Astrocyte (in vitro differentiated cells and primary cell): ENCODE measurements around the gene B3GNT4. TPM values are rescaled to one million over a fixed set of nuclear protein-coding genes. Genes with fewer than 3 reads are reported as not detected.

Experiments
- DNase-seq: peaks from one replicate; pipeline ENCODE4 v3.0.0-alpha.2; 2010; ENCODE audit warnings: low read depth
- FAIRE-seq: peaks from 2 replicates; lab custom pipeline; 2011; peaks lifted over from hg19 to GRCh38; lab: Jason Lieb, UNC
- H2AFZ ChIP-seq: 2 replicates; pipeline ENCODE4 v1.6.0; 2012; ENCODE audit warnings: low read depth, low read length, inconsistent platforms
- H3K27ac ChIP-seq: 2 replicates; pipeline ENCODE4 v1.5.1; 2011; ENCODE audit warnings: low read depth, low read length, inconsistent platforms
- H3K27me3 ChIP-seq: 2 replicates; pipeline ENCODE4 v1.6.0; 2011; ENCODE audit warnings: low read length, inconsistent platforms; ENCODE audit not compliant: insufficient read depth
- H3K36me3 ChIP-seq: 2 replicates; pipeline ENCODE4 v1.5.1; 2011; ENCODE audit warnings: low read length, inconsistent platforms; ENCODE audit not compliant: insufficient read depth
- H3K4me1 ChIP-seq: 2 replicates; pipeline ENCODE4 v1.5.1; 2011; ENCODE audit warnings: low read length, inconsistent platforms; ENCODE audit not compliant: insufficient read depth
- H3K4me2 ChIP-seq: 2 replicates; pipeline ENCODE4 v1.6.0; 2012; ENCODE audit warnings: low read length, inconsistent platforms
- H3K4me3 ChIP-seq: 2 replicates; pipeline ENCODE4 v1.5.1; 2011; ENCODE audit warnings: low read depth, mild to moderate bottlenecking, low read length, inconsistent platforms; ENCODE audit not compliant: insufficient read depth
- H3K79me2 ChIP-seq: 2 replicates; pipeline ENCODE4 v1.6.0; 2012; ENCODE audit warnings: mild to moderate bottlenecking, low read length, inconsistent platforms; ENCODE audit not compliant: insufficient read depth
- H3K9ac ChIP-seq: 2 replicates; pipeline ENCODE4 v1.6.0; 2012; ENCODE audit warnings: mild to moderate bottlenecking, low read length, inconsistent platforms
- H3K9me3 ChIP-seq: 2 replicates; pipeline ENCODE4 v1.5.1; 2012; ENCODE audit warnings: low read depth, mild to moderate bottlenecking, low read length, inconsistent platforms; ENCODE audit not compliant: insufficient read depth
- H4K20me1 ChIP-seq: 2 replicates; pipeline ENCODE4 v1.6.0; 2012; ENCODE audit warnings: low read length, inconsistent platforms; ENCODE audit not compliant: insufficient read depth
- H3K27ac Mint-ChIP-seq: one replicate; pipeline ENCODE4 v1.8.0; 2021; ENCODE audit warnings: mild to moderate bottlenecking, mixed read lengths; ENCODE audit not compliant: unreplicated experiment
- H3K27me3 Mint-ChIP-seq: one replicate; pipeline ENCODE4 v1.8.0; 2021; ENCODE audit warnings: low read depth, mixed read lengths; ENCODE audit not compliant: unreplicated experiment
- H3K36me3 Mint-ChIP-seq: one replicate; pipeline ENCODE4 v1.8.0; 2021; ENCODE audit warnings: low read depth, mixed read lengths; ENCODE audit not compliant: unreplicated experiment
- H3K4me1 Mint-ChIP-seq: one replicate; pipeline ENCODE4 v1.8.0; 2021; ENCODE audit warnings: low read depth, mixed read lengths; ENCODE audit not compliant: unreplicated experiment
- H3K4me3 Mint-ChIP-seq: one replicate; pipeline ENCODE4 v1.8.0; 2021; ENCODE audit warnings: mild to moderate bottlenecking, moderate library complexity, mixed read lengths; ENCODE audit not compliant: unreplicated experiment
- H3K9me3 Mint-ChIP-seq: one replicate; pipeline ENCODE4 v1.8.0; 2021; ENCODE audit warnings: mild to moderate bottlenecking, mixed read lengths; ENCODE audit not compliant: unreplicated experiment
- CTCF ChIP-seq: IDR thresholded peaks from 2 replicates; pipeline ENCODE4 v1.5.1; 2011; ENCODE audit warnings: low read depth, mild to moderate bottlenecking, inconsistent platforms, low read length, moderate library complexity; ENCODE audit not compliant: insufficient read depth
- EZH2 ChIP-seq: IDR thresholded peaks from 2 replicates; pipeline ENCODE4 v1.6.1; 2012; ENCODE audit warnings: mild to moderate bottlenecking, low read length, inconsistent platforms; ENCODE audit not compliant: insufficient read depth
- total RNA-seq: library from RNA; stranded (reverse); gene quantifications from 2 replicates; pipeline ENCODE4 v1.2.1, GENCODE V29; 2021

B3GNT4 gene
- total RNA-seq, 1 donor from 2014 or later, result 0.54 TPM

- peaks cover 14% of the 10 kb centered on the region for H3K4me1 ChIP-seq
- H3K4me3 Mint-ChIP-seq, result no peak overlapping the region
- H3K9me3 Mint-ChIP-seq, result no peaks in the 10 kb centered on the region
- H3K27me3 ChIP-seq, result no peaks in the 10 kb centered on the region
- H2AFZ ChIP-seq, result peak overlapping the region; percentile 72
- FAIRE-seq (no peak), DNase-seq (no peak)
- H3K9ac ChIP-seq, result no peak overlapping the region
- peaks cover 15% of the 10 kb centered on the region for H3K36me3 Mint-ChIP-seq
- peaks cover 26% of the 10 kb centered on the region for H3K4me1 Mint-ChIP-seq
- peak overlapping the region; percentile 76 for H3K4me2 ChIP-seq
- no peak overlapping the region for H3K27ac Mint-ChIP-seq
- no peaks in the 10 kb centered on the region for H3K27me3 Mint-ChIP-seq
- H3K79me2 ChIP-seq, result peaks cover 40% of the 10 kb centered on the region
- peaks cover 14% of the 10 kb centered on the region for H3K36me3 ChIP-seq
- TF ChIP-seq CTCF (no peak), EZH2 (no peak)
- no peaks in the 10 kb centered on the region for H3K9me3 ChIP-seq
- peak overlapping the region; percentile 48 for H3K4me3 ChIP-seq
- H3K27ac ChIP-seq, result no peak overlapping the region
- H4K20me1 ChIP-seq, result peaks cover 43% of the 10 kb centered on the region
These were observed 23.0 kb downstream of the B3GNT4 start for GRCh38 chr12:122226366-122227125.

DNA sequence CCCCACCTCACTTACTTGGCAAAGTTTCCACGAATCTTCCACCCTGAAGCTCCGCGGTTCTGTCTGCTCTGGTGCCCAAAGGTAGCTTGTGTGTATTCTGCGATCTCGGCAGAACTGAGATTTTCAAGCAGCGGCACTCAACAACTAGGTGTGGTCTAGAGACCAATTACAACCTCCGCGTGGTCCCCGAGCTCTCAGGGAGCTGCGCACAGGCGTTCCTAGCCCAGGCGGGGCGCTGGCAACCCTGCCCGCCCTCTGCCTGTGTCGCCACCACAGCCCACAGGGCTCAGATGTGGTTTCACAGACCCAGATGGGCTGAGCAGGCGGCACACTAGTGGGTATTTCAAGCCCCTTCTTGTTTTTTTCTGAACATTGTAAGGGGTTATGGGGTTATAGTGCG, 23.8 kb downstream of the B3GNT4 start:
- H3K27me3 ChIP-seq, result no peaks in the 10 kb centered on the region
- no peak overlapping the region for H2AFZ ChIP-seq
- peaks cover 15% of the 10 kb centered on the region for H3K36me3 ChIP-seq
- H3K4me1 ChIP-seq, result peaks cover 14% of the 10 kb centered on the region
- H3K27ac ChIP-seq, result no peak overlapping the region
- H3K27ac Mint-ChIP-seq, result no peak overlapping the region
- H3K4me3 Mint-ChIP-seq, result peak overlapping the region; percentile 27
- H3K9me3 Mint-ChIP-seq, result no peaks in the 10 kb centered on the region
- peaks cover 18% of the 10 kb centered on the region for H3K36me3 Mint-ChIP-seq
- no peak overlapping the region for H3K9ac ChIP-seq
- DNase-seq, result no peak
- TF ChIP-seq EZH2 (no peak), CTCF (no peak)
- H3K9me3 ChIP-seq, result no peaks in the 10 kb centered on the region
- H4K20me1 ChIP-seq, result peaks cover 37% of the 10 kb centered on the region
- H3K27me3 Mint-ChIP-seq, result no peaks in the 10 kb centered on the region
- peaks cover 32% of the 10 kb centered on the region for H3K79me2 ChIP-seq
- H3K4me1 Mint-ChIP-seq, result peaks cover 20% of the 10 kb centered on the region
- FAIRE-seq, result no peak
- H3K4me2 ChIP-seq, result no peak overlapping the region
- H3K4me3 ChIP-seq, result no peak overlapping the region

DNA sequence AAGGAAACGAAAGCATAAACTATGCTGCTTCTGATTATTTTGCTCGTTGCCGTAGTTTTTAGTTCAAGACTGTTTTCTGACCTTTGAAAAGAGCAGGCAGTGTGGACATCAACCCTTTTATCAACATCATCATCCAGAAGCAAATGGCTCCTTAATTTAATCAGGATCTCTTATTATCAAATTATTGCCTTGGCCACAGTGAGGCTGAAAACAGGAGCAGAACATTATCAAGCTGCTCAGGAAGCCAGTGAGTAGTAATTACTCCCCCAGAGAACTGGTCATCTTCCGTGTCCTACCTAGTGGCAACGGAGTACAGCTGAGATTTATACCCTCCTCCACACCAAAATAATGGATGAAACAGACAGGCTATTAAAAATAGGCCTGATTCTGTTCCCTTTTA, 24.6 kb downstream of the B3GNT4 start:
- Histone ChIP-seq H3K27ac (no peak overlapping the region), H3K27me3 (no peaks in the 10 kb centered on the region), H3K9ac (no peak overlapping the region), H3K4me1 (peaks cover 11% of the 10 kb centered on the region), H3K36me3 (peaks cover 18% of the 10 kb centered on the region), H4K20me1 (peaks cover 30% of the 10 kb centered on the region), H3K4me3 (no peak overlapping the region), H2AFZ (no peak overlapping the region), H3K4me2 (no peak overlapping the region), H3K79me2 (peaks cover 24% of the 10 kb centered on the region), H3K9me3 (no peaks in the 10 kb centered on the region)
- no peak for TF ChIP-seq CTCF
- no peak for TF ChIP-seq EZH2
- Mint-ChIP-seq H3K4me3 (no peak overlapping the region), H3K4me1 (peaks cover 15% of the 10 kb centered on the region), H3K36me3 (peaks cover 19% of the 10 kb centered on the region), H3K9me3 (no peaks in the 10 kb centered on the region), H3K27me3 (no peaks in the 10 kb centered on the region), H3K27ac (no peak overlapping the region)
- FAIRE-seq, result no peak
- DNase-seq, result no peak
